Endothelial cell of coronary artery (primary cell): Measurements from ENCODE around the gene GRWD1. TPM values are rescaled to one million over a fixed set of nuclear protein-coding genes. Genes with fewer than 3 reads are reported as not detected.

Experiments
- total RNA-seq: library from RNA; depleted of rRNA; stranded (reverse); fragments of >200 nt; gene quantifications from 2 replicates; pipeline ENCODE4 v1.2.3, GENCODE V29; 2014

GRWD1 gene
- 30.1 and 31.1 TPM in 2 replicates for total RNA-seq

DNA sequence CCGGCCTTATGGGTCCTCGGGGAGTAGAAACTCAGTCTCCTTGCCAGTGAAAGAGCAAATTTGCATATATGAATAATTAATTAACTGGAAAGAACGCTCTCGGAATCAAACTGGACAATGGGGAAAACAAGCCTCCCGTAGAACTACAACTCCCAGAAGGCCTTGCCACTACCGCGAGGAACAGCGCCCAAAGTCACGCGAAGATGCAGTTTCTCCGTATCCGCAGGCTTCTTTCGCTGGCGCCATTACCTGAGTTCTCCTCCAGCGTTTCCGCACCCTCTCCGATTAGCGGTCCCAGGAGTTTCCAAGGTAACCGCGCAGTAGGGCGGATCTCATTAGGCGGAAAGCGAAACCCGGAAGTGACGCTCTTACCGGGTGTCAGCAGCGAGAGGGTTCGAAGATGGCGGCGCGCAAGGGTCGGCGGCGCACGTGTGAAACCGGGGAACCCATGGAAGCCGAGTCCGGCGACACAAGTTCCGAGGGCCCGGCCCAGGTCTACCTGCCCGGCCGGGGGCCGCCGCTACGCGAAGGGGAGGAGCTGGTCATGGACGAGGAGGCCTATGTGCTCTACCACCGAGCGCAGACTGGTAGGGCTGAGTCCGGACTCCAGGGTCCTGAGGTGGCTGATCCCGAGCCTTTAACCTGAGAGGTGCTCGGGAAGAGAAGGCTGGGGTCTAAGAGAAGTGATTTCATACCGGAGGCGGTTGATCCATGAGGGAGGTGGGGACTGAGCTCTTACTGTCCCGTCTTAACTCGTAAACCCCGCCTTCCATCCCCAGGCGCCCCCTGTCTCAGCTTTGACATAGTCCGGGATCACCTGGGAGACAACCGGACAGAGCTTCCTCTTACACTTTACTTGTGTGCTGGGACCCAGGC, at the start of gene GRWD1:
Gene GRWD1 (plus strand): TSS at position 378 of the 876 bp plus-strand sequence. CDS start 23 bp downstream, at position 401.

DNA sequence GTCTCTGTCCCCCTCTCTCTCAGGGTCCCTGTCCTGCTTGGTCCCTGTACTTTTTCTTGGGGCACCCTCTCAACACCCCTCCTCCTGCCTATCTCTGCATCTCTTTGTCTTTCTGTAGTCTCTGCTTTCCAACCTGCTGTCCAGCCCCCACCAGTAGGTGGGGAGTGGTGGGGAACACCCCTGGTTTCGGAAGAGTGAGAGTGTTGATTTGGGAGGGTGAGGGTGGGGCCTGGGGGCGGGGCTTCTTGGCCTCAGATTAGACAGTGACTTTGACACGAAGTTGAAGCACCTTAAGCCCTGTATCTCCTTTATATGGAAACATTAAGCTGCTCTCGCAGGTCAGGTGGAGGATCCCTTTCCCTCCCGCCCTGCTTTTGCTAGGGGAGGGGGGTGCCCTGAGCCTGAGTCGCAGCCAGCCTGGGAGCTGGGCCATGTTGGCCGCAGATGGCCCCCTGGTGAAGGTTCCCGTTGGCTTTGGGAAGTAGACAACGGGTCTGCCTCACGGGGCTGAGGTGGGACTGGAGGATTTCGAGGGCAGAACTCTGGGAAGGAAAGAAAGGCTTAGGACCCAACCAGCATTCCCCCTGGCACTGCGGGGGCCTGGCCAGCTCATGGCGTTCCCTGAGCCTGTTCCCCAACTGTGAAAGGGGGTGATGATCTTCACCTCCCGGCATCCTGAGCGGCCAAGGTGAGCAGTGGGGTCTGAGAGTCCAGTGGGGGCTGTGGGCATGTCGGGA, 9.6 kb downstream of the GRWD1 start, which contains the start of gene KCNJ14:
Gene KCNJ14 (plus strand): TSS at position 404 of the 737 bp plus-strand sequence. CDS start 6,151 bp downstream, outside the sequence.

DNA sequence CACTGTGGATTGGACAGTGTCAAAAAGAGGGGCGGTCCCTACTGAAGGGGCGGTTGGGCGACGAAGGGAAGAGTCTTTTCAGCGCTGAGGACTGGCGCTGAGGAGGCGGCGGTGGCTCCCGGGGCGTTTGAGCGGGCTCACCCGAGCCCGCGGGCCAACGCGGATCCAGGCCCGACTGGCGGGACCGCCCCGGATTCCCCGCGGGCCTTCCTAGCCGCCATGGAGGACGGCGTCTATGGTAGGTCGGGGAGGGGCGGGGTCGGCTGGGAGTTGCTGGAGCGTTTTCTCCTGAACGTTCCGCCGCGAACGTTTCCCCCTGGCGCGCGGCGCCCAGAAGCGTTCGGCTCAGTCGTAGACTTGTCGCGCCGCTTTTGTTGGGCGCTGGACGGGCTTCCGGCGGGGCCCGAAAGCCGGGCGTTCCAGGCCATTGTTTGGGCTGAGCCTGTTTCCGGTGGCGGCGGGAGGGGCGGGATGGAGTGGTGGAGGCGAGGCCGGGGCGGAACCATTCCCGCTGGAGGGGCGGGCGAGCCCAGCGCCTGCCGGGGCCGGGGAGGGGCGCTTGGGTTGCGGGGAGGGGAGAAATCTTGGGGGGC, 23.6 kb downstream of the GRWD1 start, which contains the start of gene CYTH2:
Gene CYTH2 (plus strand): TSS at position 81 of the 593 bp plus-strand sequence. CDS start 139 bp downstream, at position 220.

Other genes with a start within 250 kb of the GRWD1 start
- gene CARD8, start 190.1 kb upstream of the GRWD1 start, total RNA-seq, result 106 and 112 TPM in 2 replicates
- gene ZNF114, start 175.9 kb upstream of the GRWD1 start, total RNA-seq, result 0.28 and 1.7 TPM in 2 replicates
- gene EMP3, start 120.4 kb upstream of the GRWD1 start, total RNA-seq, result 84.4 and 92.3 TPM in 2 replicates
- gene TMEM143, start 82.0 kb upstream of the GRWD1 start, total RNA-seq, result 2.0 and 2.6 TPM in 2 replicates
- not detected in 2 replicates for gene SYNGR4, start 81.6 kb upstream of the GRWD1 start, total RNA-seq
- 43.4 and 47.6 TPM in 2 replicates for gene KDELR1, start 54.4 kb upstream of the GRWD1 start, total RNA-seq
- 0.27 and 0.66 TPM in 2 replicates for gene GRIN2D, start 52.3 kb upstream of the GRWD1 start, total RNA-seq
- gene KCNJ14, start 9.6 kb downstream of the GRWD1 start, total RNA-seq, result 0.36 and 0.75 TPM in 2 replicates
- gene CYTH2, start 23.4 kb downstream of the GRWD1 start, total RNA-seq, result 58.9 and 69.9 TPM in 2 replicates
- under 0.01 and 0.28 TPM in 2 replicates for gene LMTK3, start 65.9 kb downstream of the GRWD1 start, total RNA-seq
- not detected in 2 replicates for gene SULT2B1, start 106.2 kb downstream of the GRWD1 start, total RNA-seq
- not detected in 2 replicates for gene SPACA4, start 160.8 kb downstream of the GRWD1 start, total RNA-seq
- 0.56 and 0.90 TPM in 2 replicates for gene FAM83E, start 169.1 kb downstream of the GRWD1 start, total RNA-seq
- gene RPL18, start 173.2 kb downstream of the GRWD1 start, total RNA-seq, result 2,428 and 2,851 TPM in 2 replicates
- 4.6 and 5.0 TPM in 2 replicates for gene SPHK2, start 173.5 kb downstream of the GRWD1 start, total RNA-seq
- gene DBP, start 191.4 kb downstream of the GRWD1 start, total RNA-seq, result 0.81 and 1.6 TPM in 2 replicates
- gene CA11, start 200.2 kb downstream of the GRWD1 start, total RNA-seq, result 1.3 and 1.7 TPM in 2 replicates
- under 0.01 TPM in 1 of 2 replicates, not detected in the other for gene NTN5, start 227.0 kb downstream of the GRWD1 start, total RNA-seq
- not detected in 2 replicates for gene FUT2, start 250.0 kb downstream of the GRWD1 start, total RNA-seq